HUES64 (cell line): ENCODE results near the gene SLC30A7.
"Not testable (repeated sequence)": the region's sequence is repeated elsewhere in the genome, so short reads cannot be mapped to it uniquely, and the experiment has no call there.

ENCODE experiments used
- H3K27ac ChIP-seq: 2 replicates; pipeline ENCODE4 v1.7.0; 2013; ENCODE audit warnings: low read depth, low read length, inconsistent platforms
- H3K27me3 ChIP-seq: 2 replicates; pipeline ENCODE4 v1.6.1; 2013; ENCODE audit warnings: mild to moderate bottlenecking, low read length; ENCODE audit not compliant: insufficient read depth
- H3K36me3 ChIP-seq: 2 replicates; pipeline ENCODE4 v1.6.1; 2013; ENCODE audit warnings: mild to moderate bottlenecking, low read length; ENCODE audit not compliant: insufficient read depth
- H3K4me1 ChIP-seq: 2 replicates; pipeline ENCODE4 v1.6.1; 2013; ENCODE audit warnings: mild to moderate bottlenecking, low read length, moderate library complexity; ENCODE audit not compliant: insufficient read depth
- H3K4me3 ChIP-seq: 2 replicates; pipeline ENCODE4 v1.5.1; 2013; ENCODE audit warnings: mild to moderate bottlenecking, low read length, moderate library complexity
- H3K9ac ChIP-seq: 2 replicates; pipeline ENCODE4 v1.6.1; 2013; ENCODE audit warnings: mild to moderate bottlenecking, low read depth, low read length
- H3K9me3 ChIP-seq: 2 replicates; pipeline ENCODE4 v1.6.1; 2013; ENCODE audit warnings: low read depth, low read length; ENCODE audit not compliant: insufficient read depth
- WGBS: fragments of 150-250, 120-280 bp; methylation state at CpG from one replicate; pipeline ENCODE4 v1.1.7; 2013; ENCODE audit warnings: missing lambda C conversion rate; 5-methylcytosine and 5-hydroxymethylcytosine counted together

The SLC30A7 gene

GRCh38 chr1:100941580-100942216 lies 45.8 kb downstream of the SLC30A7 start:
- no peak overlapping the region for H3K4me3 ChIP-seq
- H3K36me3 ChIP-seq, result peaks cover 54% of the 10 kb centered on the region
- H3K9me3 ChIP-seq, result peaks cover 6% of the 10 kb centered on the region; the same call in 1 of the 2 replicates
- H3K4me1 ChIP-seq, result no peaks in the 10 kb centered on the region
- no peak overlapping the region for H3K9ac ChIP-seq
- WGBS, result 94% methylated on average over 9 of the region's 9 CpGs
- H3K27me3 ChIP-seq, result no peaks in the 10 kb centered on the region
- H3K27ac ChIP-seq, result no peak overlapping the region

GRCh38 chr1:100942304-100943046 lies 46.6 kb downstream of the SLC30A7 start:
- Histone ChIP-seq H3K27me3 (no peaks in the 10 kb centered on the region), H3K4me3 (no peak overlapping the region), H3K36me3 (peaks cover 46% of the 10 kb centered on the region), H3K9ac (no peak overlapping the region), H3K27ac (no peak overlapping the region), H3K9me3 (peaks cover 4% of the 10 kb centered on the region; the same call in 1 of the 2 replicates), H3K4me1 (no peaks in the 10 kb centered on the region)
- WGBS, result 100% methylated on average over 2 of the region's 2 CpGs

- H3K27me3 ChIP-seq, result no peaks in the 10 kb centered on the region
- H3K4me1 ChIP-seq, result peaks cover 2% of the 10 kb centered on the region; the same call in 1 of the 2 replicates
- no peak overlapping the region for H3K27ac ChIP-seq
- H3K9me3 ChIP-seq, result no peaks in the 10 kb centered on the region
- H3K36me3 ChIP-seq, result peaks cover 36% of the 10 kb centered on the region
- H3K4me3 ChIP-seq, result no peak overlapping the region
- H3K9ac ChIP-seq, result no peak overlapping the region
- 90% methylated on average over 1 of the region's 1 CpG for WGBS
Measured at GRCh38 chr1:100943533-100943932, 47.6 kb downstream of the SLC30A7 start.

GRCh38 chr1:100946064-100946463 lies 50.2 kb downstream of the SLC30A7 start:
- H3K27me3 ChIP-seq, H3K4me3 ChIP-seq, H3K27ac ChIP-seq, H3K9ac ChIP-seq, H3K9me3 ChIP-seq: not testable (repeated sequence)
- Histone ChIP-seq H3K4me1 (peaks cover 26% of the 10 kb centered on the region), H3K36me3 (peaks cover 27% of the 10 kb centered on the region)
- WGBS, result 100% methylated on average over 2 of the region's 3 CpGs

GRCh38 chr1:100947816-100948215 lies 51.9 kb downstream of the SLC30A7 start:
- 97% methylated on average over 3 of the region's 3 CpGs for WGBS
- not testable (repeated sequence) for H3K27me3 ChIP-seq, H3K9me3 ChIP-seq, H3K27ac ChIP-seq, H3K4me3 ChIP-seq, H3K9ac ChIP-seq
- Histone ChIP-seq H3K4me1 (peaks cover 33% of the 10 kb centered on the region), H3K36me3 (peaks cover 21% of the 10 kb centered on the region)

GRCh38 chr1:100948721-100949405 lies 53.0 kb downstream of the SLC30A7 start:
- peak overlapping the region; percentile 25; the same call in 1 of the 2 replicates for H3K27ac ChIP-seq
- H3K9ac ChIP-seq, H3K9me3 ChIP-seq, H3K27me3 ChIP-seq: not testable (repeated sequence)
- H3K4me1 ChIP-seq, result peaks cover 43% of the 10 kb centered on the region
- peaks cover 12% of the 10 kb centered on the region; the same call in 1 of the 2 replicates for H3K36me3 ChIP-seq
- H3K4me3 ChIP-seq, result 0 out of 2 replicates have a peak overlapping the region, but pooled peaks have one; percentile 7
- 91% methylated on average over 7 of the region's 7 CpGs for WGBS

GRCh38 chr1:100949515-100950158 lies 53.7 kb downstream of the SLC30A7 start:
- not testable (repeated sequence) for H3K27me3 ChIP-seq, H3K9ac ChIP-seq, H3K9me3 ChIP-seq
- Histone ChIP-seq H3K4me3 (0 out of 2 replicates have a peak overlapping the region, but pooled peaks have one; percentile 7), H3K36me3 (peaks cover 12% of the 10 kb centered on the region; the same call in 1 of the 2 replicates), H3K27ac (peak overlapping the region; percentile 25; the same call in 1 of the 2 replicates), H3K4me1 (peaks cover 51% of the 10 kb centered on the region)
- 51% methylated on average over 9 of the region's 9 CpGs for WGBS

GRCh38 chr1:100950337-100950736 lies 54.4 kb downstream of the SLC30A7 start:
- Histone ChIP-seq H3K4me3 (no peak overlapping the region), H3K9me3 (no peaks in the 10 kb centered on the region), H3K9ac (no peak overlapping the region), H3K27ac (peak overlapping the region; percentile 14; the same call in 1 of the 2 replicates), H3K4me1 (peaks cover 58% of the 10 kb centered on the region), H3K36me3 (peaks cover 12% of the 10 kb centered on the region; the same call in 1 of the 2 replicates), H3K27me3 (no peaks in the 10 kb centered on the region)

GRCh38 chr1:100950781-100951180 lies 54.9 kb downstream of the SLC30A7 start:
- no peak overlapping the region for H3K4me3 ChIP-seq
- H3K36me3 ChIP-seq, result peaks cover 12% of the 10 kb centered on the region; the same call in 1 of the 2 replicates
- H3K4me1 ChIP-seq, result peaks cover 62% of the 10 kb centered on the region
- no peaks in the 10 kb centered on the region for H3K9me3 ChIP-seq
- peak overlapping the region; percentile 14; the same call in 1 of the 2 replicates for H3K27ac ChIP-seq
- H3K27me3 ChIP-seq, result no peaks in the 10 kb centered on the region
- 42% methylated on average over 4 of the region's 4 CpGs for WGBS
- H3K9ac ChIP-seq, result no peak overlapping the region

- peaks cover 64% of the 10 kb centered on the region for H3K4me1 ChIP-seq
Measured at GRCh38 chr1:100952104-100952745, 56.3 kb downstream of the SLC30A7 start.

More at GRCh38 chr1:100952104-100952745, 56.3 kb downstream of the SLC30A7 start:
- Histone ChIP-seq H3K9ac (no peak overlapping the region), H3K36me3 (peaks cover 12% of the 10 kb centered on the region; the same call in 1 of the 2 replicates), H3K27ac (no peak overlapping the region), H3K4me3 (no peak overlapping the region), H3K27me3 (no peaks in the 10 kb centered on the region), H3K9me3 (no peaks in the 10 kb centered on the region)
- WGBS, result 99% methylated on average over 3 of the region's 4 CpGs
